ENCODE measurements around the gene APOL6.

The APOL6 gene

DNA sequence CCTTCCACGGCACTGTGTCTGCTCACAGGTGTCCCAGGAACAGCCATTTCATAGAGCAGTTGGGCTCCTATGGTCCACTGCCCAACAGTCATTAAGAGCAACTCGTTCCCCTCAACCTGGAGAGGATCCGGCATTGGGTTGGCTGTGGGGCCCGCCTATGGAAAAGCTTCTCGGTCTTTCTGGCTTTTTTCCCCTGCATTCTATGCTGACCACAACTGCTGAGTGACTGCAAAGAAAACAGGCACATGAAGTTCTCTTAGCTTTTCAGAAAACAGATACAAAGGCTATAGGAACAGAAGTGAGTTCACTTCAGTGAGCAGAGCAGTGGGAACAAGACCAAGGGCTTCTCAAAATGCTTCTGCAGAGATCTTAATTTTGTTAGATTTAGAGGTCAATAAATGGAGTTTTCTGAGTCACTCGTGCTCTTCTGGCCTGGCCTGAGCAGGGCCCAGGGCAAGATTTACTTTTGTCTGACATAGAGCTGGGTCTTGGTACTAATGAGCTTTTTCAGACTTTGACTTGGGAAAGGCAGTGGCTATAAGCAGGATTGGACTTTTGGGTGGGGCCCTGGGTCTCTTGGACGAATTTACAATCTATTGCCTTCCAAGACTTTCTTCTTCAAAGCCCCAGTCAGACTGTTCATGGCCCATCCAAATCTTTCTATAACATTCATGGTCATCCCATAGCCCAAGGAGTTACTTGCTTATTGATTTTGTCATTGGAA lies 55.8 kb downstream of the APOL6 start:
- Mint-ChIP-seq H3K4me1 (no peaks in the 10 kb centered on the region), H3K27me3 (ENCODE audit: low read depth, poor library complexity) (peaks cover 29% of the 10 kb centered on the region), H3K27ac (no peak overlapping the region), H3K36me3 (ENCODE audit: low read depth) (no peaks in the 10 kb centered on the region), H3K4me3 (no peak overlapping the region), H3K9me3 (no peaks in the 10 kb centered on the region)
- TF ChIP-seq, protein P1, sequence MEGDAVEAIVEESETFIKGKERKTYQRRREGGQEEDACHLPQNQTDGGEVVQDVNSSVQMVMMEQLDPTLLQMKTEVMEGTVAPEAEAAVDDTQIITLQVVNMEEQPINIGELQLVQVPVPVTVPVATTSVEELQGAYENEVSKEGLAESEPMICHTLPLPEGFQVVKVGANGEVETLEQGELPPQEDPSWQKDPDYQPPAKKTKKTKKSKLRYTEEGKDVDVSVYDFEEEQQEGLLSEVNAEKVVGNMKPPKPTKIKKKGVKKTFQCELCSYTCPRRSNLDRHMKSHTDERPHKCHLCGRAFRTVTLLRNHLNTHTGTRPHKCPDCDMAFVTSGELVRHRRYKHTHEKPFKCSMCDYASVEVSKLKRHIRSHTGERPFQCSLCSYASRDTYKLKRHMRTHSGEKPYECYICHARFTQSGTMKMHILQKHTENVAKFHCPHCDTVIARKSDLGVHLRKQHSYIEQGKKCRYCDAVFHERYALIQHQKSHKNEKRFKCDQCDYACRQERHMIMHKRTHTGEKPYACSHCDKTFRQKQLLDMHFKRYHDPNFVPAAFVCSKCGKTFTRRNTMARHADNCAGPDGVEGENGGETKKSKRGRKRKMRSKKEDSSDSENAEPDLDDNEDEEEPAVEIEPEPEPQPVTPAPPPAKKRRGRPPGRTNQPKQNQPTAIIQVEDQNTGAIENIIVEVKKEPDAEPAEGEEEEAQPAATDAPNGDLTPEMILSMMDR (IDR thresholded peaks at IDR 0.05) = no peak
- DNase-seq = no peak

DNA sequence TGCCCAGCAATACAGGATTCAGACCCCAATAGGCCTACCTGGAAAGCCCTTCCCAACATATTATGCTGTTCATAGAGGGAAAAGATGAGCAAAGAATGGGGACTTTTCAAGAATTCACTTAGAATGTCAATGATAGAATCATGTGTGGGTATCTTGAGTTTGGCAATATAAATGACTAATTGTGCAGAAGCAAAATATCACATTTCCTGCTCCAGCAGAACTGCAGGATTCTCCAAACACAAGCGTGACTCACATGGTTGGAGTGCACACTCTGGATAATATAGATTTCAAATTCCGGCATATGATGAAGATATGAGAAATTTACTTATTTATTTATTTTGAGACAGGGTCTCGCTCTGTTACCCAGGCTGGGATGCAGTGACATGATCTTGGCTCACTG lies 56.9 kb downstream of the APOL6 start:
- Mint-ChIP-seq H3K36me3 (ENCODE audit: low read depth) (no peaks in the 10 kb centered on the region), H3K4me1 (no peaks in the 10 kb centered on the region), H3K27ac (no peak overlapping the region), H3K4me3 (no peak overlapping the region), H3K27me3 (ENCODE audit: low read depth, poor library complexity) (peaks cover 26% of the 10 kb centered on the region), H3K9me3 (no peaks in the 10 kb centered on the region)
- TF ChIP-seq, protein P1 (IDR thresholded peaks at IDR 0.05) = no peak
- DNase-seq = no peak

DNA sequence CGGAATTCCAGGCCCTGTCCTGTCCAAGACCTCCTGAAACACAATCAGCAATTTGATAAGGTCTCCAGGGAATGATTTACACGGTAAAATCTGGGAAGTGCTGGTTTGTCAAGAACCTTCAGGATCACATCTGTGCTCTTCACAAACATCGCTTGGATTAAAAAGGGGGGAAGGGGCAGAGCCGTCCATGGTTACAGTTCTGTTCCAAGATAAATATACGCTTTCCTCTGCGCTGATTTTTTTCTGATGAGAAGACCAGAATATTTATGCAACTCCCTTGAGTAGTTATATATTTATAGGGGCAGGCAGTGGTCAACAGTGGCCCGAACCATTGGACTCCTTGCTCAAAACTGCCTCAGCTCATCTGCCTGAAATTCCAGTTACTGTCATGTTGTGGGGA lies 60.2 kb downstream of the APOL6 start:
- Mint-ChIP-seq H3K27me3 (ENCODE audit: low read depth, poor library complexity) (peaks cover 14% of the 10 kb centered on the region), H3K4me3 (no peak overlapping the region), H3K27ac (no peak overlapping the region), H3K36me3 (ENCODE audit: low read depth) (no peaks in the 10 kb centered on the region), H3K4me1 (peaks cover 4% of the 10 kb centered on the region), H3K9me3 (peaks cover 6% of the 10 kb centered on the region)
- DNase-seq = no peak
- TF ChIP-seq, protein P1 (IDR thresholded peaks at IDR 0.05) = no peak

DNA sequence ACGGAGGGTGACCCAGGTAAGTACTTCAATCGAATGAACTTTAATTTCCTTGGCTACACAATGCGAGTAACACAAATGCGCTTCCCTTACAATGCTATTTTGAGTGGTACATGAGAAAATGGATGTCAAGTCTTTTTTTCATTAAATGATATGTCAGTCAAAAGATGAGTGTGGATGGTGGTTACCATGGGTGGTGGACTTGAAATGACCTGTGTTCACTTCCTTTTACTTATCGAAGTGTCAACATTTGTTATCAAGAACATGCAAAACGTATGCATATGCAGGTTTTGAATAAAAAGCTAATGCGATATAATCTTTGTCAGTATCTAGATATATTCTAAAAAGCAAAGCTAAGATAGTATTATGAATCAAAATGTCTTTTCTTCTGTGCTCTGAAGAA lies 60.7 kb downstream of the APOL6 start:
- Mint-ChIP-seq H3K4me3 (no peak overlapping the region), H3K27me3 (ENCODE audit: low read depth, poor library complexity) (peaks cover 14% of the 10 kb centered on the region), H3K4me1 (peaks cover 4% of the 10 kb centered on the region)

DNA sequence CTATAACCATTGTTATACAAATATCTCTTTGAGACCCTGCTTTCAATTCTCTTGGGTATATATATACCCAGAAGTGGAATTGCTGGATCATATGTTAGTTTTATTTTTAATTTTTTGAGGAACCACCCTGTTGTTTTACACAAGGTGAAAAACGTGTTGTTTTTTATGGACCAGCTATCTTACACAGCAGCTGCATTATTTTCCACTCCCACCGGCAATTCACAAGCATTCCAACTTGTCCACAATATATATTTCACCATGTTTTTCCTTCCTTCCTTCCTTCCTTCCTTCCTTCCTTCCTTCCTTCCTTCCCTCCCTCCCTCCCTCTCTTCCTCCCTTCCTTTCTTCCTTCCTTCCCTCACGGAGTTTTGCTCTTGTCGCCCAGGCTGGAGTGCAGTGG lies 63.1 kb downstream of the APOL6 start:
- no peak for DNase-seq
- peaks cover 4% of the 10 kb centered on the region for H3K4me1 Mint-ChIP-seq
- H3K27ac Mint-ChIP-seq = no peak overlapping the region
- H3K4me3 Mint-ChIP-seq = no peak overlapping the region
- H3K27me3 Mint-ChIP-seq (ENCODE audit: low read depth, poor library complexity) = peaks cover 17% of the 10 kb centered on the region
- H3K36me3 Mint-ChIP-seq (ENCODE audit: low read depth) = no peaks in the 10 kb centered on the region
- TF ChIP-seq, protein P1 (IDR thresholded peaks at IDR 0.05) = no peak
- H3K9me3 Mint-ChIP-seq = peaks cover 10% of the 10 kb centered on the region

More for the DNA sequence above, 60.7 kb downstream of the APOL6 start:
- peaks cover 10% of the 10 kb centered on the region for H3K9me3 Mint-ChIP-seq
- no peak for DNase-seq
- H3K27ac Mint-ChIP-seq = no peak overlapping the region
- H3K36me3 Mint-ChIP-seq (ENCODE audit: low read depth) = no peaks in the 10 kb centered on the region
- TF ChIP-seq, protein P1 (IDR thresholded peaks at IDR 0.05) = no peak

DNA sequence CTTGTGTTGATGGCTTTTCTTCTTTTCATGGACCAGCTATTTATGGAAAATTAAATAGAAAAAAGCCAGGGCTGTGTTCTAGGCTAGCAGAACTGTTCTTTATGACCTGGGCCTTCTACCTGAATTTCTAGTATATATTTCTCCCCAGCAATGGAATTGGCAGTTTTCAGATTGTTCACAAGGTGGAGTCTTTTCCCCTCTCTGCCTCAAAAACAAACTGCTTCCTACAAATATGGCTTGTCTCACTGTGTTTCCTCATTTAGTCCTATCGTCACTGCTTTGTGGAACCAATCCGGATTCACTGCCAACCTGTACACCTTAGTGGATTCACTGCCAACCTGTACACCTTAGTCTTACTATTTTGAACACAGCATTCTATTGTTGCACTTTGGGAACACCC lies 64.4 kb downstream of the APOL6 start:
- H3K27me3 Mint-ChIP-seq (ENCODE audit: low read depth, poor library complexity) = peaks cover 23% of the 10 kb centered on the region
- TF ChIP-seq, protein P1 (IDR thresholded peaks at IDR 0.05) = no peak
- H3K36me3 Mint-ChIP-seq (ENCODE audit: low read depth) = no peaks in the 10 kb centered on the region
- H3K27ac Mint-ChIP-seq = no peak overlapping the region
- no peak for DNase-seq
- peaks cover 10% of the 10 kb centered on the region for H3K9me3 Mint-ChIP-seq
- no peak overlapping the region for H3K4me3 Mint-ChIP-seq
- peaks cover 4% of the 10 kb centered on the region for H3K4me1 Mint-ChIP-seq
